OCI-M1 (cell line): Measurements from ENCODE around the gene NEAT1.
A peak's percentile ranks its signal among the peaks of the same experiment; 100 is the strongest.

ENCODE experiments used
- DNase-seq: peaks from one replicate; lab custom pipeline; 2025; lab: John Stamatoyannopoulos, UW

The NEAT1 gene

GRCh38 chr11:65389294-65389980 lies 33.2 kb upstream of the NEAT1 start:
- DNase-seq = no peak

GRCh38 chr11:65390099-65390941 lies 32.3 kb upstream of the NEAT1 start:
- no peak for DNase-seq

GRCh38 chr11:65390996-65391395 lies 31.6 kb upstream of the NEAT1 start:
- no peak for DNase-seq

- no peak for DNase-seq
These were observed 30.3 kb upstream of the NEAT1 start for GRCh38 chr11:65392186-65392829.

- DNase-seq = no peak
These were observed 29.7 kb upstream of the NEAT1 start for GRCh38 chr11:65392899-65393298.

GRCh38 chr11:65393513-65394079 lies 29.0 kb upstream of the NEAT1 start:
- DNase-seq = no peak

GRCh38 chr11:65394125-65394536 lies 28.5 kb upstream of the NEAT1 start:
- DNase-seq = no peak

GRCh38 chr11:65395961-65396530 lies 26.6 kb upstream of the NEAT1 start:
- DNase-seq = no peak

- DNase-seq = no peak
These were observed 25.5 kb upstream of the NEAT1 start for GRCh38 chr11:65396769-65397745.

GRCh38 chr11:65398362-65398910 lies 24.2 kb upstream of the NEAT1 start:
- no peak for DNase-seq

GRCh38 chr11:65399249-65399648 lies 23.3 kb upstream of the NEAT1 start:
- DNase-seq = no peak

GRCh38 chr11:65399845-65400244 lies 22.8 kb upstream of the NEAT1 start:
- no peak for DNase-seq

- no peak for DNase-seq
These were observed 22.1 kb upstream of the NEAT1 start for GRCh38 chr11:65400307-65401072.

- no peak for DNase-seq
These were observed 21.4 kb upstream of the NEAT1 start for GRCh38 chr11:65401073-65401802.

GRCh38 chr11:65401803-65402248 lies 20.8 kb upstream of the NEAT1 start:
- DNase-seq = no peak

GRCh38 chr11:65402790-65403189 lies 19.8 kb upstream of the NEAT1 start:
- no peak for DNase-seq

GRCh38 chr11:65403607-65404121 lies 18.9 kb upstream of the NEAT1 start:
- peak; percentile 92 for DNase-seq

- no peak for DNase-seq
These were observed 18.4 kb upstream of the NEAT1 start for GRCh38 chr11:65404210-65404609.
